ES-I3 (cell line): Measurements from ENCODE around the gene CDKL5.
"Not testable (repeated sequence)": the region's sequence is repeated elsewhere in the genome, so short reads cannot be mapped to it uniquely, and the experiment has no call there.

Experiments used
- H3K36me3 ChIP-seq: 2 replicates; pipeline ENCODE4 v1.6.1; 2013; ENCODE audit warnings: mild to moderate bottlenecking, low read length, control low read depth, moderate library complexity; ENCODE audit not compliant: insufficient read depth
- H3K4me1 ChIP-seq: 2 replicates; pipeline ENCODE4 v1.6.1; 2013; ENCODE audit warnings: mild to moderate bottlenecking, control low read depth, low read length; ENCODE audit not compliant: insufficient read depth
- H3K9ac ChIP-seq: 2 replicates; pipeline ENCODE4 v1.6.1; 2013; ENCODE audit warnings: low read depth, mild to moderate bottlenecking, low read length, moderate library complexity
- H3K9me3 ChIP-seq: 2 replicates; pipeline ENCODE4 v1.6.1; 2013; ENCODE audit warnings: mild to moderate bottlenecking, low read length, moderate library complexity; ENCODE audit not compliant: control insufficient read depth, insufficient read depth

CDKL5 gene

DNA sequence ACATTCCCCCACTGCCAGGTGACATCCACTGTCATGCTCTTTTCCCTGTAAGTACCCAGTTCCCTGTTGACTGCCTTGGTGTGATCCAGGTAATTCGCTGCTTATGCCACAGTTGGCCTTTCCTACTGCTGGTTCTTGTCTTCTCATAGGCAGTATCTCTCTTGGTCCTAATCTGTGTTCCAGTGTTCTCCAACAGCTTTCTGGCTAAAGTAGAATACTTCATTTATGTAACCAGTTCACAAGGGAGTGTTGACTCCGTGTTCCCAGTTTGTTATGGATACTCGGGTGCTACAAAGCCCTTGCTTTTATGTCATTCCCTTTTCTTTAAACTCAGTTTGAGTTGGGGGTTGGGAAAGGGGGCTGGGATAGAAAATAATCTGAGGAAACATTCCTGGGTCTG lies 148.1 kb downstream of the CDKL5 start:
- Histone ChIP-seq H3K4me1 (peaks cover 10% of the 10 kb centered on the region), H3K9ac (no peak overlapping the region), H3K36me3 (no peaks in the 10 kb centered on the region; the same call in 1 of the 2 replicates), H3K9me3 (no peaks in the 10 kb centered on the region)

DNA sequence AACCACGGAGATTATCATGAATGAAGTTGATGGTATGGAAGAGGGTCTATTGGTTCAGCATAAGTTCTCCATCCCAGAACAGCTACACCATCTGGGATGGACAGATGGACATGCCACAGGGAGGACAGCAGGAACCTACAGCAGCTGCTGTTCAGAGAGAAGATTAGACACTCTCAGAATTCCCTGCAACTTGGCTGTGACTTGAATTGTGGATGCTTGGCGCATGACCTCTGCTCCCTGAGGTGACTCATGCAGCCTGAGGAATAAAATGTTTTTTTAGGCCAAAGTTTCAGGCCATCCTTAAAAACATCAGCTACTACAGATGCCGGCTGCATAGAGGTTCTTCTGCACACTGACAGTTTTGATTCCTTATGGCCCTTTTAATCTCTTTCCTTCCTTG lies 149.2 kb downstream of the CDKL5 start:
- H3K9me3 ChIP-seq: no peaks in the 10 kb centered on the region
- H3K9ac ChIP-seq: no peak overlapping the region
- no peaks in the 10 kb centered on the region; the same call in 1 of the 2 replicates for H3K36me3 ChIP-seq
- H3K4me1 ChIP-seq: peaks cover 10% of the 10 kb centered on the region

DNA sequence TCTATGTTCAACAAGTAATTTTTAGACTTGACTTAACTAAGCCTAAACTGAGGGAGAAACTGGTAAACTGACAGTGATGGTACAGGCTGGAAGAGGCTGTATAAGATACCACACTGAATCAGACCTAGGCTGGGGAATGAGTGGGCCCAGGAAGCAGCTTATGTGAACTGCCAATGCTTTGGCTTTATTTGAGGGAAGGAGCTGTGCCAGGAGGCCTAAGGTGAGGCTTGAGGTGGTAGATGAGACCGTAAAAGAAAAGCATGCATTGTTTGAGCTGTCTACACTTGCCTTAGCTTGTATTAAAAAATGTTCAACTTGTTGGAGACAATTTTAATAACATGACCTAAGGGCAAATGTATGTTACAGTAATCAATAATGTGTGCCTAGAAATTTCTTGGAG lies 150.3 kb downstream of the CDKL5 start:
- H3K9ac ChIP-seq: no peak overlapping the region
- H3K4me1 ChIP-seq: peaks cover 10% of the 10 kb centered on the region
- H3K9me3 ChIP-seq: no peaks in the 10 kb centered on the region
- no peaks in the 10 kb centered on the region; the same call in 1 of the 2 replicates for H3K36me3 ChIP-seq

DNA sequence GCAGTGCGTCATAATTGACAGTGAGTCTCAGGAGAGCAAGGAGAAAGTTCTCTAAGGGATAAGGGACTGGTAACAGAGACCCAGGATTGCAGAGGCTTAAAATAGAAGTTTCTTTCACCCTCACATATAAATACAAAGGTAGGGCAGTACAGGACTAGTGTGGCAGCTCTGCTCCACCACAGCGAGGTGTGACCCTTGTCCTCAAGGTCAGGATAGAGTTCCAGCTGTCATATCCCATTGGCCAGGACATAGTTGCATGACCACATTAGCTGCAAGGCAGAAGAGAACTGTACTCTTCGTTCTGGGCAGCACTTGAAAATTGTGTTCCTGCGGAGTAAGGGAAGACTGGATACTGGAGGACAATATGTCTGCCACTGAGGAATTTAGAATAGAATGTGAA lies 152.0 kb downstream of the CDKL5 start:
- Histone ChIP-seq H3K4me1 (peaks cover 10% of the 10 kb centered on the region), H3K9ac (no peak overlapping the region), H3K36me3 (no peaks in the 10 kb centered on the region; the same call in 1 of the 2 replicates)

DNA sequence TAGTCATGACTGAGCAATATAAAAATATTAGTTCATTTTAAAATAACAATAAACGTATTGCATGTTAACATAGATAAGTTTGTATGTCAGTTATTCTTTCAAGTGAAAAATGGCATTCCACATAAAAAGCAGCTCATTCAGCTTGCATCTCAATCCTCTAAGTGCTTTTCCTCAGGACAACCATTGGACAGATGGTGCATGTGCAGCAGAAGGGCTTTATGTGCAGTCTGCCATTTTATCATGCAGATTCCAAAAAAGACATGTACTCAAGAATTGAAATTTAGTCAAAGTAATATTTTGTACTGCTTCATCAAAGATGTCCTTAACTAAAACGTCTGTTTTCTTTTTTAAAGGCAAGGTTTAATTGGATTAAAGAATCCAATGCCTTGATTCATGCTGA lies 153.1 kb downstream of the CDKL5 start:
- no peaks in the 10 kb centered on the region for H3K9me3 ChIP-seq
- no peak overlapping the region for H3K9ac ChIP-seq
- peaks cover 6% of the 10 kb centered on the region for H3K4me1 ChIP-seq
- H3K36me3 ChIP-seq: no peaks in the 10 kb centered on the region; the same call in 1 of the 2 replicates

More for the DNA sequence above, 152.0 kb downstream of the CDKL5 start:
- no peaks in the 10 kb centered on the region for H3K9me3 ChIP-seq

DNA sequence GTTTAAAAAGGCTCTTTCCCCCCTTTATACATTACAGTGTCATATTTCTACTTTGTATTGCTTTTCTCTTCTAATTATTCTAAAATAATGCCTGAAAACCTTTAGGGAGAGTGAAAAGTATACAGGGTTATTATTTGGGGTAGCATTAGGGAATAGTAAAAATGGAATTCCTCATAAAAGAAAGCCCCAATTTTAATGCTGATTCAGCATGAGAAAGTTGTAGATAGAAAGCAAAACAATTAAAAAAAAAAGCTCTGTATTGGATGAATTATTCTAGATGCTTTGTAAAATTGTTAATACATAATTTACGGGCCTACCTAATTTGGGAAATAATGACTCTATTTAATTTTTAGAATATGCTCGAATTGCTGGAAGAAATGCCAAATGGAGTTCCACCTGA lies 154.1 kb downstream of the CDKL5 start:
- Histone ChIP-seq H3K9ac (no peak overlapping the region), H3K9me3 (no peaks in the 10 kb centered on the region), H3K36me3 (no peaks in the 10 kb centered on the region; the same call in 1 of the 2 replicates), H3K4me1 (peaks cover 2% of the 10 kb centered on the region; the same call in 1 of the 2 replicates)

DNA sequence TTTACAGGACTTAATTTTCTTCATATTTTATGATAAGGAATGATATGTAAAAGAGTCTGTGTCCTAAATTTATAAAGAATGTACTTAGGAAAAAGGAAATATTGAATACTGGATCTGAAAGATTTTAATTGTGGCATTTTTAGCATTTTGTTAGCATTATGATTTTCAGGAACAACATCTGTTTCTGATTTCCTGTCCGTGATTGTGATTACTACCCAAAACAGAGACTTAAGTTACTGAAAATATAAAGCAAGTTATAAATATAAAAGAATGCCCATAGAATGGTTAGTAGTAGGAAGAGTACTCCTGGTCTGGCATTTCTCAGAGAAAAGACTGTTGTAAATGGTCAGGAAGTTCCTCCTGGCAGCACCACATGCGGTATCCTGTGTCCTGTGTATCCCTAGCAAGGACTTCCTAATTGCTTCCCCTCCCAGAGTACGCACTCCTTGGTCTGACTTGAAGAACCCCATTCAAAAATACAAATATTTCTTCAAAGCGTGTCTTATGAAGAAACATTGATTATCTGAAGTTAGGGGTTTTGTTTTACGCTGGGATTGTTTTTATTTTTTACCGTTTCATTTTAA lies 157.6 kb downstream of the CDKL5 start:
- Histone ChIP-seq H3K36me3 (peaks cover 3% of the 10 kb centered on the region; the same call in 1 of the 2 replicates), H3K9me3 (no peaks in the 10 kb centered on the region), H3K4me1 (no peaks in the 10 kb centered on the region), H3K9ac (no peak overlapping the region)

DNA sequence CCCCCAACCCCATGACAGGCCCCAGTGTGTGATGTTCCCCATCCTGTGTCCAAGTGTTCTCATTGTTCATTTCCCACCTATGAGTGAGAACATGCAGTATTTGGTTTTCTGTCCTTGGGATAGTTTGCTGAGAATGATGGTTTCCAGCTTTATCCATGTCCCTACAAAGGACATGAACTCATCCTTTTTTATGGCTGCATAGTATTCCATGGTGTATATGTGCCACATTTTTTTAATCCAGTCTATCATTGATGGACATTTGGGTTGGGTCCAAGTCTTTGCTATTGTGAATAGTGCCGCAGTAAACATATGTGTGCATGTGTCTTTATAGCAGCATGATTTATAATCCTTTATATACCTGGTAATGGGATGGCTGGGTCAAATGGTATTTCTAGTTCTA lies 163.9 kb downstream of the CDKL5 start:
- H3K9ac ChIP-seq, H3K4me1 ChIP-seq, H3K9me3 ChIP-seq, H3K36me3 ChIP-seq: not testable (repeated sequence)

DNA sequence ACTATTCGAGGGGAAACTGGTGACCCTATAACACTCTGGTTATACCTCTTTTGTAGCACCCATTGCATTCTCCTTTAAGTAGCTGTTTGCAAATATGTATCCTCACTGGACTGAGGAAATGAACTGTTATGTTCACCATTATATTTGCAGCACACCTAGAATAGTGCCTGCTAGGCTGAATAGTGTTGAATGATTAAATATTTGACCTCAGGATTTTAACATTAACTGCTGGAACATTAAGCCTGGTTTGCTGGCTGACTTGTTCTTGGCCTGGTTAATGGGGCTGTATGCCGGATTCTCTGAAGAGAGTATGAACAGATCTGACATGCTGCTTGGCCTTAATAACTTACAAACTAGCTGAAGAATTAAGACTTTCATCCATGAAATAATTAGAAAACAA lies 166.4 kb downstream of the CDKL5 start:
- Histone ChIP-seq H3K36me3 (peaks cover 6% of the 10 kb centered on the region; the same call in 1 of the 2 replicates), H3K4me1 (no peaks in the 10 kb centered on the region), H3K9ac (no peak overlapping the region), H3K9me3 (no peaks in the 10 kb centered on the region)

DNA sequence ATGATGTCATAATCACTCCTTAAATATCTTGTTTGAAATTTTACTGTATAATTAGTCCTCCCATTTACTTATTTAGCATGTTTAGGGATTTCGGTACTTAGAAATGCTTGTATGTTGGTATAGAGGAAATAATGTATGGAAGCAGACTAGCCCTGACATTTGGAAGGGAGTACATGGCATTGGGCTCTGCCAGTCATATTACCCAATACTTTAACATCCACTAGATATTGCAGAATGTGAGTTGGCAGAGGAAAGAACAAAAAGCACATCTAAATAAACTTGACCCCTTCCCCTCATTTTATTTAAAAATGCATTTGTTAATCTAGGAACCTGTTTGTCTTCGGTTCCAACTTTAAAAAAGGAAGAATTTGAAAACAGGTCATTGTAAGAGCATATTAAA lies 168.7 kb downstream of the CDKL5 start:
- H3K9me3 ChIP-seq: no peaks in the 10 kb centered on the region
- H3K4me1 ChIP-seq: no peaks in the 10 kb centered on the region
- no peak overlapping the region for H3K9ac ChIP-seq
- H3K36me3 ChIP-seq: peaks cover 6% of the 10 kb centered on the region; the same call in 1 of the 2 replicates

DNA sequence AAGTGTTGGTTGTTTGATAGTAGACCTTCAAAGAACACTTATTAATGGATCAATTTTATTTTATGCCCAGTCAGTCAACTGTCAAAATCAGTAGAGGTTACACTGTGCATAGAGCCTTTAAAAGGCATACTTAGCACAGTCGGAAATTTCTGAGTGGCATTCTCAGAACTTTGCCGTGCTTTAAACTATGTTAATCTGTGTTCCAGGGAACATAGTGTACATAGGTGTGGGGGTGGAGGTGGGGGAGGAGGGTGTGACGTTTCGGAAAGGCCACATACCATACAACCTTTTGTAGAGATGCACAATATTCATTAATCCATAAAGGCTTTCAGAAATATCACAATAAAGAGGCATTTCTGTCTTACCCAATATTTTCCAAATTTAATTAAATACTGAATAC lies 170.7 kb downstream of the CDKL5 start:
- no peaks in the 10 kb centered on the region for H3K4me1 ChIP-seq
- H3K9ac ChIP-seq: no peak overlapping the region
- H3K36me3 ChIP-seq: peaks cover 6% of the 10 kb centered on the region; the same call in 1 of the 2 replicates
- H3K9me3 ChIP-seq: no peaks in the 10 kb centered on the region

DNA sequence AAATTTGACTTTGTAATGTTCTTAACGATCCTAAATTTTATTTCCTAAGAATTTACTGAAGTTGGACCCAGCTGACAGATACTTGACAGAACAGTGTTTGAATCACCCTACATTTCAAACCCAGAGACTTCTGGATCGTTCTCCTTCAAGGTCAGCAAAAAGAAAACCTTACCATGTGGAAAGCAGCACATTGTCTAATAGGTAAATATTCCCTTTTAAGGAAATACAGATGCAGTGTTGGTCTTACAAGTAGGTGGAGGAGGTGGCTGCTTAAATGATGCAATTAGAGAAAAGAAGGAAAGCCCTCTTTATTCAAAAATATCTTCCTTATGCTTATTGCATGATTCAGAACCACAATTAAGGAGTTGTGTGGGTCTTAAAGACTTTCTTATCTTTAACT lies 173.0 kb downstream of the CDKL5 start:
- Histone ChIP-seq H3K36me3 (peaks cover 2% of the 10 kb centered on the region; the same call in 1 of the 2 replicates), H3K9ac (no peak overlapping the region), H3K4me1 (no peaks in the 10 kb centered on the region), H3K9me3 (no peaks in the 10 kb centered on the region)

DNA sequence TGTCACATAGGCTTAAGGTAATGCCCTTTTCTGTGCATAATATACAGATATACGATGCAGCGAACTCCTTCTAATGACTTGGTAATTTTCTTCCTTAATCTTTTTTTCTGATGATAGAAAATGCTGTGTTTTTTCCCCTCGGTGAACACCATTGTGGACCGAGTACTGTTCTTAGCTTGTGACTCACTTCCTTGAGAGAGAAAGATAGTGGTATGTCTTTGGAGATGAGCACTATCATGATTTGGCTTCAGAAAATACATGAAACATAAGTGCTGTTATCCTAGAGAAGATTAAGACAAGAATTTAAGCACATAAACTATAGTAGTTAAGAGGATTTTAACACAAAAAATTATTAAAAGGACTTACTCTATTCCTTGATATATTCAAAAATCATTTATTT lies 182.6 kb downstream of the CDKL5 start:
- H3K9me3 ChIP-seq: no peaks in the 10 kb centered on the region
- H3K36me3 ChIP-seq: peaks cover 6% of the 10 kb centered on the region; the same call in 1 of the 2 replicates
- H3K4me1 ChIP-seq: no peaks in the 10 kb centered on the region
- H3K9ac ChIP-seq: no peak overlapping the region

DNA sequence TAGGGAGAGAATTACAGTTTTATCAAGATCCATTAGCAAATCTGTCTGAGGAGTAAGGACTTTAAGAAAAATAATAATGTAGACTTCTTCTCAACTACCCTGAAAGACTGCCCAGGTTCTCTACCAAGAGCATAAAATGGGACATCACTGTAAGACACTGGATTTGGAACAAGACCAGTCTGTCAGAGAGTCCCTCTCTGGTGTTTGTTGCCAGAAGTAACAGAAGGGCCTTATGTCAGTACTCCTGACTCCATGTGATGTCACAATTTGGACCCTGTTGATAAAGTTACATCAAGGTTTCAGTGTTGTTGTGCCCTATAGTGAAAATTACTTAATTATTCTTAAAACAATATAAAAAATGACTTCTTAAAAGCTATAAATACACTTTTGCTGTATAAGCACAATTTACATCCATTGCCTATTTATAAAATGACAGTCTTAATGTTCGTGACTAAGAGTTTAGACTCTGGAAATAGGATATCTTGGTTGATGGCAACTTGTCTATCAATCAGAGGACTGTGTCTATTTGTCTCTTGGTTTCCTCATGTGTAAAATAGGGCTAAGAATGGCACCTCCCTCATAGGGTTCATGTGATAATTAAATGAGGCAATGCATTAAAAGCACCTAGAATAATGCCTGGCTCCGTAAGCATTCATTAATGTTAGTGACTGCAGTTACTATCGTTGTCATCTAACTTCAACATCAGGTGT lies 188.7 kb downstream of the CDKL5 start:
- Histone ChIP-seq H3K9me3 (no peaks in the 10 kb centered on the region), H3K36me3 (no peaks in the 10 kb centered on the region; the same call in 1 of the 2 replicates), H3K9ac (no peak overlapping the region), H3K4me1 (peaks cover 17% of the 10 kb centered on the region)
